Naive B cell (primary cell): Measurements from ENCODE around the gene FAM32A. TPM values are rescaled to one million over a fixed set of nuclear protein-coding genes. Genes with fewer than 3 reads are reported as not detected.
"Not testable (repeated sequence)": the region's sequence is repeated elsewhere in the genome, so short reads cannot be mapped to it uniquely, and the experiment has no call there.

Experiments
- ATAC-seq, 2 donors: fragments of 150-1000 bp; cut with Tn5 transposase; 2 replicates each; pipeline ENCODE4 v1.10.0; 2021; ENCODE audit warnings: low read depth in 2 of 2, mild to moderate bottlenecking in 2 of 2, moderate library complexity in 2 of 2
- DNase-seq: peaks from one replicate; pipeline ENCODE4 v3.0.0; 2022
- H3K27ac Mint-ChIP-seq, 6 donors: one replicate each; pipeline ENCODE4 v1.8.0; 2020 to 2022; ENCODE audit warnings: mild to moderate bottlenecking in 6 of 6, mixed read lengths in 6 of 6, moderate library complexity in 5 of 6, inconsistent platforms in 2 of 6
- H3K27me3 Mint-ChIP-seq, 3 donors: one replicate each; pipeline ENCODE4 v1.8.0; 2021 to 2022; ENCODE audit warnings: mixed read lengths in 3 of 3, mild to moderate bottlenecking in 1 of 3
- H3K36me3 Mint-ChIP-seq, 2 donors: one replicate each; pipeline ENCODE4 v1.8.0; 2020 to 2022; ENCODE audit warnings: mixed read lengths in 2 of 2, inconsistent platforms in 1 of 2, mild to moderate bottlenecking in 1 of 2
- H3K4me1 Mint-ChIP-seq, 3 donors: one replicate each; pipeline ENCODE4 v1.8.0; 2020 to 2022; ENCODE audit warnings: mixed read lengths in 3 of 3, inconsistent platforms in 1 of 3, mild to moderate bottlenecking in 1 of 3, moderate library complexity in 1 of 3
- H3K4me3 Mint-ChIP-seq, 8 donors: one replicate each; pipeline ENCODE4 v1.8.0; 2020 to 2022; ENCODE audit warnings: mild to moderate bottlenecking in 8 of 8, mixed read lengths in 8 of 8, moderate library complexity in 8 of 8, inconsistent platforms in 2 of 8
- H3K9me3 Mint-ChIP-seq, 7 donors: one replicate each; pipeline ENCODE4 v1.8.0; 2020 to 2022; ENCODE audit warnings: mixed read lengths in 7 of 7, mild to moderate bottlenecking in 5 of 7, inconsistent platforms in 2 of 7, moderate library complexity in 1 of 7
- polyA plus RNA-seq, 6 donors: library from polyadenylated mRNA; unstranded; fragments of 300-500 nt; fragmentation: Illumina TruSeq; gene quantifications; one replicate each; pipeline ENCODE4 v1.2.3, GENCODE V29; 2021; ENCODE audit warnings: low read depth in 6 of 6

Gene FAM32A
- polyA plus RNA-seq, 6 donors from 2014 or later, result 123 to 235 (median 155) TPM

GRCh38 chr19:16170134-16170533 is 15.1 kb upstream of the FAM32A start:
- Mint-ChIP-seq H3K4me1 (peaks cover 23 to 28% (median 25%) of the 10 kb centered on the region in 3 donors), H3K27ac (peak overlapping the region in 1 of 6 donors; percentile 91), H3K36me3 (no peaks in the 10 kb centered on the region), H3K9me3 (peaks cover 0 to 3% (median 0%) of the 10 kb centered on the region in 7 donors), H3K27me3 (no peaks in the 10 kb centered on the region), H3K4me3 (no peak overlapping the region)
- DNase-seq (no peak), ATAC-seq (no peak)

GRCh38 chr19:16175954-16176353 is 9.3 kb upstream of the FAM32A start:
- ATAC-seq (no peak), DNase-seq (no peak)
- no peak overlapping the region for H3K27ac Mint-ChIP-seq
- H3K9me3 Mint-ChIP-seq, result peaks cover 0 to 1% (median 0%) of the 10 kb centered on the region in 7 donors
- no peak overlapping the region for H3K4me3 Mint-ChIP-seq
- H3K27me3 Mint-ChIP-seq, result no peaks in the 10 kb centered on the region
- peaks cover 12 to 22% (median 20%) of the 10 kb centered on the region in 3 donors for H3K4me1 Mint-ChIP-seq
- no peaks in the 10 kb centered on the region for H3K36me3 Mint-ChIP-seq

DNA sequence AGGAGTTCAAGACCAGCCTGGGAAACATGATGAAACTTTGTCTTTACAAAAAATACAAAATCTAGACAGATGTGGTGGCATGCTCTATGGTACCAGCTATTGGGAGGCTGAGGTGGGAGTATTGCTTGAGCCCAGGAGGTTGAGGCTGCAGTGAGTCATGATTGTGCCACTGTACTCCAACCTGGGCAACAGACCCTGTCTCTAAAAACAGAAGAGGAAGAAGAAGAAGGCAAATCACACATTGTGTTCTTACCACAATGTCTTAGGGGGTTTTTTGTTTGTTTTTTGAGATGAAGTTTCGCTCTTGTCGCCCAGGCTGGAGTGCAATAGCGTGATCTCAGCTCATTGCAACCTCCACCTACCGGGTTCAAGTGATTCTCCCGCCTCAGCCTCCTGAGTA is 6.3 kb upstream of the FAM32A start:
- H3K36me3 Mint-ChIP-seq, H3K9me3 Mint-ChIP-seq, H3K27me3 Mint-ChIP-seq, DNase-seq: not testable (repeated sequence)
- Mint-ChIP-seq H3K4me3 (peak overlapping the region in 3 of 8 donors; percentile 41 to 62 (median 49)), H3K4me1 (peaks cover 7 to 30% (median 10%) of the 10 kb centered on the region in 3 donors), H3K27ac (peak overlapping the region in 2 of 6 donors; percentile 21 to 79)
- ATAC-seq, result peak; percentile 23 to 43

GRCh38 chr19:16180611-16181010 is 4.6 kb upstream of the FAM32A start:
- H3K4me3 Mint-ChIP-seq, result no peak overlapping the region
- no peaks in the 10 kb centered on the region for H3K9me3 Mint-ChIP-seq
- DNase-seq, result no peak
- H3K36me3 Mint-ChIP-seq, result peaks cover 3 to 6% of the 10 kb centered on the region in 2 donors
- peaks cover 14 to 38% (median 18%) of the 10 kb centered on the region in 3 donors for H3K4me1 Mint-ChIP-seq
- H3K27ac Mint-ChIP-seq, result no peak overlapping the region
- no peaks in the 10 kb centered on the region for H3K27me3 Mint-ChIP-seq
- ATAC-seq, result no peak

DNA sequence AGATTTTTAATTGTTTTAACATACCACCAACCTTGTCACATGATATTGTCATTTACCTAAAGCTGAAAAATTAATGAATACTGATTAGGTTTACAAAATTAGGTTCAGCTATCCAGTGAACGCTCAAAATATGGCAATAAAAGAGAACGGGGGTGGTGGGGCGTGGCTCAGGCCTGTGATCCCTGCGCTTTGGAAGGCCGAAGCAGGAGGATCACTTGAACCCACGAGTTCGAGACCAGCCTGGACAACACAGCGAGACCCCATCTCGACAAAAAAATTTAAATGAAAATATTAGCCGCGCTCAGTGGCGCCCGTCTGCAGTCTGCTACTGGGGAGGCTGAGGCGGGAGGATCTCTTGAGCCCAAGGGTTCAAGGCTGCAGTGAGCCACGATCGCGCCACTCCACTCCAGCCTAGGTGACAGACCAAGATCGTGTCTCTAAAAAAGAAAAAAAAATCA is 516 bp upstream of the FAM32A start:
- H3K36me3 Mint-ChIP-seq, result peaks cover 6 to 9% of the 10 kb centered on the region in 2 donors
- H3K4me3 Mint-ChIP-seq, result peak overlapping the region; percentile 99 to 100 (median 100)
- H3K27me3 Mint-ChIP-seq, result no peaks in the 10 kb centered on the region
- H3K4me1 Mint-ChIP-seq, result peaks cover 30 to 59% (median 40%) of the 10 kb centered on the region in 3 donors
- DNase-seq, result no peak
- no peaks in the 10 kb centered on the region for H3K9me3 Mint-ChIP-seq
- ATAC-seq, result no peak
- peak overlapping the region in 5 of 6 donors; percentile 95 to 99 (median 98) for H3K27ac Mint-ChIP-seq

DNA sequence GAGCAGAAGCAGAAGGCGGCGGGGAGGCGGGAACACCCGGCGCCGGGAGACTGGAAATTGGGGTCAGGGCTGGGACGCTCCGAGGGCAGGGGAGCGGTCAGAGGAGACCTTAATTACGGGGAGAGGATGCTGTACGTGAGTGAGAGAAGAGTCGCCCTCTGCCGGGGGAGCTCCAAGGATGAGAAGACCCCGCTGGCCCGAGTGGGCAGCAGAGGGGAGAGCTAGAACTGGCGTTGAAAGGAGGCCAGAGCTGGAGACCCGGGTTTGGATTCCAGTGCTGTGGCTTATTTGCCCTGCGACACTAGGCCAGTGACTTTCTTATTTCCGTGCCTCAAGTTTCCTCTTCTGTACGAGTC is 536 bp downstream of the FAM32A start:
- no peaks in the 10 kb centered on the region for H3K27me3 Mint-ChIP-seq
- H3K4me1 Mint-ChIP-seq, result peaks cover 27 to 55% (median 47%) of the 10 kb centered on the region in 3 donors
- H3K9me3 Mint-ChIP-seq, result no peaks in the 10 kb centered on the region
- DNase-seq (peak; percentile 43), ATAC-seq (peak; percentile 38 to 45)
- H3K36me3 Mint-ChIP-seq, result peaks cover 6 to 9% of the 10 kb centered on the region in 2 donors
- peak overlapping the region; percentile 99 to 100 (median 100) for H3K4me3 Mint-ChIP-seq
- H3K27ac Mint-ChIP-seq, result peak overlapping the region; percentile 95 to 99 (median 98)

DNA sequence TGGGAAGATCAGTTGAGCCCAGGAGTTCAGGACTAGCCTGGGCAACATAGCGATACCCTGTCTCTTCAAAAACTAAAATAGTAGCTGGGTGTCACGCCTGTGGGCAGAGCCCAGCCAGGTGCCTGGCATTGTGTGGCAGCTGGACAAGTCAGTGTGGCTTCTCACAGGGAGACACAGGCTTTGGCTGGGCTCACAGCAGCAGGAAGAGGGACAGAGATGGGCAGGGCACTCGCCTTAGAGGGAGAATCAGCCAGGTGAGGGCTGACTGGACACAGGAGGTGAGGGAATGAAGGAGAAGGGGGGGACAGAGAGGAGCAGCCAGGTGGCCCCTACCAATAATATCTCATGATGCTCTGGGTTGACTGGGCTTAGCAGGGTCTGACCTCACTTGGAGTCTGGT is 3.3 kb downstream of the FAM32A start:
- Mint-ChIP-seq H3K4me3 (peak overlapping the region in 5 of 8 donors; percentile 4 to 67 (median 44)), H3K4me1 (peaks cover 27 to 48% (median 42%) of the 10 kb centered on the region in 3 donors), H3K36me3 (peaks cover 9 to 12% of the 10 kb centered on the region in 2 donors), H3K27me3 (no peaks in the 10 kb centered on the region), H3K9me3 (no peaks in the 10 kb centered on the region), H3K27ac (peak overlapping the region in 1 of 6 donors; percentile 32)
- DNase-seq (no peak), ATAC-seq (no peak)

GRCh38 chr19:16190198-16190597 is 5.0 kb downstream of the FAM32A start:
- Mint-ChIP-seq H3K27me3 (no peaks in the 10 kb centered on the region), H3K27ac (peak overlapping the region in 1 of 6 donors; percentile 69), H3K4me1 (peaks cover 25 to 44% (median 37%) of the 10 kb centered on the region in 3 donors), H3K9me3 (no peaks in the 10 kb centered on the region), H3K36me3 (peaks cover 8 to 10% of the 10 kb centered on the region in 2 donors), H3K4me3 (peak overlapping the region in 1 of 8 donors; percentile 45)
- DNase-seq, result no peak
- ATAC-seq, result no peak

GRCh38 chr19:16190736-16191135 is 5.5 kb downstream of the FAM32A start:
- no peak for DNase-seq
- H3K36me3 Mint-ChIP-seq, result peaks cover 6% of the 10 kb centered on the region in 2 donors
- no peak for ATAC-seq
- H3K4me1 Mint-ChIP-seq, result peaks cover 19 to 39% (median 33%) of the 10 kb centered on the region in 3 donors
- H3K9me3 Mint-ChIP-seq, result no peaks in the 10 kb centered on the region
- H3K27ac Mint-ChIP-seq, result peak overlapping the region in 1 of 6 donors; percentile 15
- H3K4me3 Mint-ChIP-seq, result peak overlapping the region in 1 of 8 donors; percentile 45
- H3K27me3 Mint-ChIP-seq, result no peaks in the 10 kb centered on the region

GRCh38 chr19:16191216-16191908 is 6.2 kb downstream of the FAM32A start:
- no peak for DNase-seq
- peaks cover 17 to 34% (median 27%) of the 10 kb centered on the region in 3 donors for H3K4me1 Mint-ChIP-seq
- H3K27me3 Mint-ChIP-seq, result no peaks in the 10 kb centered on the region
- no peak for ATAC-seq
- peaks cover 6% of the 10 kb centered on the region in 2 donors for H3K36me3 Mint-ChIP-seq
- H3K27ac Mint-ChIP-seq, result peak overlapping the region in 1 of 6 donors; percentile 48
- H3K4me3 Mint-ChIP-seq, result peak overlapping the region in 1 of 8 donors; percentile 15
- no peaks in the 10 kb centered on the region for H3K9me3 Mint-ChIP-seq

GRCh38 chr19:16193466-16193865 is 8.3 kb downstream of the FAM32A start:
- peak overlapping the region in 1 of 6 donors; percentile 68 for H3K27ac Mint-ChIP-seq
- H3K9me3 Mint-ChIP-seq, result no peaks in the 10 kb centered on the region
- peaks cover 13 to 33% (median 21%) of the 10 kb centered on the region in 3 donors for H3K4me1 Mint-ChIP-seq
- H3K27me3 Mint-ChIP-seq, result no peaks in the 10 kb centered on the region
- peaks cover 0 to 6% of the 10 kb centered on the region in 2 donors for H3K36me3 Mint-ChIP-seq
- DNase-seq (no peak), ATAC-seq (no peak)
- H3K4me3 Mint-ChIP-seq, result peak overlapping the region in 1 of 8 donors; percentile 30

GRCh38 chr19:16197188-16197621 is 12.0 kb downstream of the FAM32A start:
- no peak for ATAC-seq
- DNase-seq, result no peak
- peaks cover 28 to 42% (median 31%) of the 10 kb centered on the region in 3 donors for H3K4me1 Mint-ChIP-seq
- no peaks in the 10 kb centered on the region for H3K36me3 Mint-ChIP-seq
- H3K9me3 Mint-ChIP-seq, result no peaks in the 10 kb centered on the region
- peak overlapping the region; percentile 77 to 95 (median 92) for H3K4me3 Mint-ChIP-seq
- peak overlapping the region; percentile 89 to 99 (median 96) for H3K27ac Mint-ChIP-seq
- H3K27me3 Mint-ChIP-seq, result no peaks in the 10 kb centered on the region

GRCh38 chr19:16197622-16198369 is 12.6 kb downstream of the FAM32A start, which contains the start of gene AP1M1:
Gene AP1M1 (plus strand): TSS chr19:16197911. CDS start chr19:16198027, 116 bp downstream.
- Mint-ChIP-seq H3K4me3 (peak within 1 kb of the TSS; percentile 77 to 95 (median 92)), H3K27ac (peak within 1 kb of the TSS; percentile 89 to 99 (median 96)), H3K4me1 (peaks cover 30 to 48% (median 37%) of the 10 kb centered on the region in 3 donors), H3K27me3 (no peaks in the 10 kb centered on the region), H3K9me3 (no peaks in the 10 kb centered on the region), H3K36me3 (peaks cover 0 to 3% of the 10 kb centered on the region in 2 donors)
- ATAC-seq, result peak; percentile 85 to 87
- DNase-seq, result peak; percentile 99
